H9 (cell line): ENCODE data around the gene CADPS2. TPM values are rescaled to one million over a fixed set of nuclear protein-coding genes. Genes with fewer than 3 reads are reported as not detected.

Experiments
- DNase-seq: peaks from one replicate; pipeline ENCODE4 v3.0.0-alpha.2; 2017
- H2AFZ ChIP-seq: one replicate; pipeline ENCODE4 v1.6.1; 2013; ENCODE audit warnings: mild to moderate bottlenecking, low read length, control low read depth, moderate library complexity
- H2AK5ac ChIP-seq: 2 replicates; pipeline ENCODE4 v1.6.1; 2013; ENCODE audit warnings: low read length, control low read depth, mixed read lengths; ENCODE audit not compliant: insufficient read length
- H2BK120ac ChIP-seq: one replicate; pipeline ENCODE4 v1.6.1; 2013; ENCODE audit warnings: low read depth, mild to moderate bottlenecking, low read length, control low read depth, inconsistent platforms; ENCODE audit not compliant: poor library complexity, severe bottlenecking
- H2BK12ac ChIP-seq: 2 replicates; pipeline ENCODE4 v1.6.1; 2013; ENCODE audit warnings: low read length, control low read depth, mixed read lengths, low read depth; ENCODE audit not compliant: insufficient read length
- H2BK15ac ChIP-seq: 2 replicates; pipeline ENCODE4 v1.6.1; 2013; ENCODE audit warnings: low read depth, low read length, control low read depth
- H2BK20ac ChIP-seq: one replicate; pipeline ENCODE4 v1.6.1; 2013; ENCODE audit warnings: low read depth, mild to moderate bottlenecking, low read length, control low read depth, inconsistent platforms; ENCODE audit not compliant: poor library complexity, severe bottlenecking
- H2BK5ac ChIP-seq: 2 replicates; pipeline ENCODE4 v1.6.1; 2013; ENCODE audit warnings: low read length, control low read depth, mixed read lengths; ENCODE audit not compliant: insufficient read length
- H3K14ac ChIP-seq: 2 replicates; pipeline ENCODE4 v1.6.1; 2013; ENCODE audit warnings: low read length, control low read depth; ENCODE audit not compliant: insufficient read depth
- H3K18ac ChIP-seq: 2 replicates; pipeline ENCODE4 v1.6.1; 2013; ENCODE audit warnings: low read depth, mild to moderate bottlenecking, mixed read lengths, low read length, control low read depth; ENCODE audit not compliant: insufficient read length
- H3K23ac ChIP-seq: 2 replicates; pipeline ENCODE4 v1.6.1; 2013; ENCODE audit warnings: low read length, control low read depth, mixed read lengths, low read depth; ENCODE audit not compliant: insufficient read length
- H3K23me2 ChIP-seq: 2 replicates; pipeline ENCODE4 v1.6.1; 2013; ENCODE audit warnings: low read depth, mild to moderate bottlenecking, mixed read lengths, low read length, control low read depth; ENCODE audit not compliant: insufficient read length, poor library complexity, severe bottlenecking
- H3K27ac ChIP-seq: 2 replicates; pipeline ENCODE4 v1.5.1; 2013; ENCODE audit warnings: low read length, control low read depth, mixed read lengths, low read depth; ENCODE audit not compliant: insufficient read length
- H3K27me3 ChIP-seq: 2 replicates; pipeline ENCODE4 v1.6.1; 2013; ENCODE audit warnings: low read length, control low read depth, inconsistent platforms; ENCODE audit not compliant: insufficient read depth
- H3K4ac ChIP-seq: 2 replicates; pipeline ENCODE4 v1.6.1; 2013; ENCODE audit warnings: low read depth, mild to moderate bottlenecking, control low read depth, inconsistent platforms, low read length, moderate library complexity
- H3K4me1 ChIP-seq: 2 replicates; pipeline ENCODE4 v1.6.1; 2013; ENCODE audit warnings: low read length, control low read depth, inconsistent platforms; ENCODE audit not compliant: insufficient read depth
- H3K4me2 ChIP-seq: 2 replicates; pipeline ENCODE4 v1.6.1; 2013; ENCODE audit warnings: low read length, control low read depth, mixed read lengths; ENCODE audit not compliant: insufficient read length, insufficient read depth
- H3K56ac ChIP-seq: 2 replicates; pipeline ENCODE4 v1.6.1; 2013; ENCODE audit warnings: low read depth, mild to moderate bottlenecking, mixed read lengths, low read length, control low read depth; ENCODE audit not compliant: insufficient read length
- H3K79me1 ChIP-seq: 2 replicates; pipeline ENCODE4 v1.6.1; 2013; ENCODE audit warnings: low read depth, mild to moderate bottlenecking, moderate library complexity, low read length, control low read depth, inconsistent platforms; ENCODE audit not compliant: insufficient read depth, poor library complexity, severe bottlenecking
- H3K79me2 ChIP-seq: 2 replicates; pipeline ENCODE4 v1.6.1; 2013; ENCODE audit warnings: low read length, control low read depth, inconsistent platforms; ENCODE audit not compliant: insufficient read depth
- H3K9ac ChIP-seq: 2 replicates; pipeline ENCODE4 v1.6.1; 2013; ENCODE audit warnings: low read length, control low read depth, mixed read lengths; ENCODE audit not compliant: insufficient read length; ENCODE audit errors: extremely low read depth
- H3K9me3 ChIP-seq: one replicate; pipeline ENCODE4 v1.6.1; 2013; ENCODE audit warnings: low read depth, low read length, inconsistent platforms; ENCODE audit not compliant: control insufficient read depth
- H3T11ph ChIP-seq: one replicate; pipeline ENCODE4 v1.6.1; 2013; ENCODE audit warnings: mild to moderate bottlenecking, low read length, control low read depth, inconsistent platforms
- H4K20me1 ChIP-seq: one replicate; pipeline ENCODE4 v1.6.1; 2013; ENCODE audit not compliant: control insufficient read depth, insufficient read length, insufficient read depth
- H4K5ac ChIP-seq: 2 replicates; pipeline ENCODE4 v1.6.1; 2013; ENCODE audit warnings: low read depth, mild to moderate bottlenecking, mixed read lengths, low read length, control low read depth; ENCODE audit not compliant: insufficient read length
- H4K8ac ChIP-seq: replicated peaks from 2 replicates; pipeline ENCODE4 v1.6.1; 2013; ENCODE audit warnings: low read length, control low read depth, mixed read lengths, low read depth; ENCODE audit not compliant: insufficient read length
- H4K91ac ChIP-seq: 2 replicates; pipeline ENCODE4 v1.6.1; 2013; ENCODE audit warnings: low read depth, mild to moderate bottlenecking, moderate library complexity, mixed read lengths, low read length, control low read depth; ENCODE audit not compliant: insufficient read length
- H3K27ac Mint-ChIP-seq, 3 experiments: 2 replicates in 2 of 3; 3 replicates in 1 of 3; pipeline ENCODE4 v1.8.0; 2020 to 2021; ENCODE audit warnings: mixed read lengths in 3 of 3, mild to moderate bottlenecking in 1 of 3, moderate library complexity in 1 of 3
- H3K27me3 Mint-ChIP-seq: 2 replicates; pipeline ENCODE4 v1.8.0; 2021; ENCODE audit warnings: low read depth, mild to moderate bottlenecking, moderate library complexity, mixed read lengths
- H3K36me3 Mint-ChIP-seq, 3 experiments: 2 replicates in 2 of 3; 3 replicates in 1 of 3; pipeline ENCODE4 v1.8.0; 2020 to 2021; ENCODE audit warnings: low read depth in 3 of 3, mixed read lengths in 3 of 3; ENCODE audit not compliant: insufficient read depth in 1 of 3
- H3K4me1 Mint-ChIP-seq, 2 experiments: 2 replicates each; pipeline ENCODE4 v1.8.0; 2020; ENCODE audit warnings: mixed read lengths in 2 of 2
- H3K4me3 Mint-ChIP-seq, 2 experiments: 2 replicates in 1 of 2; 3 replicates in 1 of 2; pipeline ENCODE4 v1.8.0; 2020 to 2021; ENCODE audit warnings: mild to moderate bottlenecking in 2 of 2, mixed read lengths in 2 of 2, moderate library complexity in 1 of 2
- H3K9me3 Mint-ChIP-seq, 2 experiments: 2 replicates in 1 of 2; 3 replicates in 1 of 2; pipeline ENCODE4 v1.8.0; 2020; ENCODE audit warnings: mild to moderate bottlenecking in 2 of 2, mixed read lengths in 2 of 2, moderate library complexity in 1 of 2
- WGBS: extraction: QIAGEN DNeasy Blood & Tissue Kit; methylation state at CpG from one replicate; pipeline ENCODE4 v1.1.7; 2013; ENCODE audit warnings: missing lambda C conversion rate, low lambda C conversion rate, mixed read lengths; ENCODE audit not compliant: insufficient read length; ENCODE audit errors: extremely low coverage; 5-methylcytosine and 5-hydroxymethylcytosine counted together
- total RNA-seq: library from RNA; stranded (reverse); gene quantifications from 2 replicates; pipeline ENCODE4 v1.2.1, GENCODE V29; 2021
- TF ChIP-seq, protein P1 (sequence below): fragments of 200-600 bp; sonication (generic); conservative IDR thresholded peaks from 3 replicates; pipeline ENCODE4 v1.8.0; 2021; ENCODE audit warnings: antibody characterized with exemption, mild to moderate bottlenecking

Gene CADPS2
- total RNA-seq, 1 experiment from 2014 or later, result 7.1 TPM

DNA sequence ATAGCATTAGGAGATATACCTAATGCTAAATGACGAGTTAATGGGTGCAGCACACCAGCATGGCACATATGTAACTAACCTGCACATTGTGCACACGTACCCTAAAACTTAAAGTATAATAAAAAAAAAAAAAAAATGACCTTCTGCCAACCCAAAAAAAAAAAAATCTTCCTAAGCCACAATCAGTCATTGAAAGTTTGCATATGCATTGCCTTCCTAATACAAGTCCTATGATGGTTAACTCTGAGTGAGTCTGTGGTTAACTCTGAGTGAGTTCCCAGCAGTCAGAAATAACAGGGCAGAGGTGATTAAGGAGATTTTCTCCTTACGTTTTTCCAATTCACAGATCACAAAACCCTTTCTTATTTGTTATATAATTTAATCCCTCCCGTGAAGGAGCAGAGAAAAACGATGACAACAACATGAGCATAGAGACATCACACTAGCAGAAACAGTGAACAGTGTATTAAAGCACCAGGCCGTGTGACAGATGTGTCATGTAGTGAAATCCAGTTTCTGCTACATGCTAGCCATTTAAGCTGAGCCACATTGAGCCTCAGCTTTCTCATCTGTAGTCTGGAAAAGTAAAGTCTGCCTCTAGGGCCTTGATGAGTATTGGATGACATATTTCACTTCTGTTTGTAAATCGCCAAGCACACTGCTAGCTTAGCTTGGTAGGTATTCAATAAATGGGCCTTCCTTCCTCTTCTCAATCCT lies 176.2 kb downstream of the CADPS2 start:
- no peak overlapping the region for H2AK5ac ChIP-seq
- no peak overlapping the region for H3K4me2 ChIP-seq
- no CpG with 5 or more reads among the region's 7 CpGs for whole genome bisulfite sequencing
- H3K14ac ChIP-seq, result no peak overlapping the region
- no peak overlapping the region for H2BK120ac ChIP-seq
- no peak overlapping the region for H2BK5ac ChIP-seq
- TF ChIP-seq, protein P1, sequence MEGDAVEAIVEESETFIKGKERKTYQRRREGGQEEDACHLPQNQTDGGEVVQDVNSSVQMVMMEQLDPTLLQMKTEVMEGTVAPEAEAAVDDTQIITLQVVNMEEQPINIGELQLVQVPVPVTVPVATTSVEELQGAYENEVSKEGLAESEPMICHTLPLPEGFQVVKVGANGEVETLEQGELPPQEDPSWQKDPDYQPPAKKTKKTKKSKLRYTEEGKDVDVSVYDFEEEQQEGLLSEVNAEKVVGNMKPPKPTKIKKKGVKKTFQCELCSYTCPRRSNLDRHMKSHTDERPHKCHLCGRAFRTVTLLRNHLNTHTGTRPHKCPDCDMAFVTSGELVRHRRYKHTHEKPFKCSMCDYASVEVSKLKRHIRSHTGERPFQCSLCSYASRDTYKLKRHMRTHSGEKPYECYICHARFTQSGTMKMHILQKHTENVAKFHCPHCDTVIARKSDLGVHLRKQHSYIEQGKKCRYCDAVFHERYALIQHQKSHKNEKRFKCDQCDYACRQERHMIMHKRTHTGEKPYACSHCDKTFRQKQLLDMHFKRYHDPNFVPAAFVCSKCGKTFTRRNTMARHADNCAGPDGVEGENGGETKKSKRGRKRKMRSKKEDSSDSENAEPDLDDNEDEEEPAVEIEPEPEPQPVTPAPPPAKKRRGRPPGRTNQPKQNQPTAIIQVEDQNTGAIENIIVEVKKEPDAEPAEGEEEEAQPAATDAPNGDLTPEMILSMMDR, result no peak
- H4K8ac ChIP-seq, result no peak overlapping the region
- no peaks in the 10 kb centered on the region for H3K79me1 ChIP-seq
- H4K20me1 ChIP-seq, result no peaks in the 10 kb centered on the region
- no peak overlapping the region for H2BK12ac ChIP-seq
- Mint-ChIP-seq H3K4me3 (no peak overlapping the region), H3K9me3 (no peaks in the 10 kb centered on the region), H3K27ac (no peak overlapping the region), H3K27me3 (no peaks in the 10 kb centered on the region), H3K36me3 (no peaks in the 10 kb centered on the region), H3K4me1 (no peaks in the 10 kb centered on the region)
- H3K27me3 ChIP-seq, result no peaks in the 10 kb centered on the region
- H3K4me1 ChIP-seq, result no peaks in the 10 kb centered on the region
- no peak overlapping the region for H4K91ac ChIP-seq
- no peaks in the 10 kb centered on the region for H3K9me3 ChIP-seq
- no peak overlapping the region for H3K4ac ChIP-seq
- no peak overlapping the region for H3K23ac ChIP-seq
- no peak overlapping the region for H3K27ac ChIP-seq
- H4K5ac ChIP-seq, result no peak overlapping the region
- no peak overlapping the region for H2BK20ac ChIP-seq
- H2AFZ ChIP-seq, result no peak overlapping the region
- H2BK15ac ChIP-seq, result no peak overlapping the region
- DNase-seq, result no peak
- no peaks in the 10 kb centered on the region for H3K23me2 ChIP-seq
- no peak overlapping the region for H3K18ac ChIP-seq
- H3K9ac ChIP-seq, result no peak overlapping the region
- no peak overlapping the region for H3T11ph ChIP-seq
- no peaks in the 10 kb centered on the region for H3K79me2 ChIP-seq
- H3K56ac ChIP-seq, result no peak overlapping the region
